HepG2 (cell line): Measurements from ENCODE around the gene FRMPD2. TPM values are rescaled to one million over a fixed set of nuclear protein-coding genes. Genes with fewer than 3 reads are reported as not detected.

ENCODE experiments used
- ATAC-seq: fragments of 200-7000 bp; cut with Tn5 transposase; 3 replicates; pipeline ENCODE4 v1.9.1; 2020; ENCODE audit warnings: mild to moderate bottlenecking, moderate library complexity
- BruUV-seq: library from RNA; stranded (reverse); fragments of 400-500 nt; replicated peaks from 2 replicates; lab custom pipeline; 2021; lab: Mats Ljungman, UMichigan
- CTCF ChIA-PET: fragments of 300-600 bp; formaldehyde crosslinking; extraction: SDS; loops from one replicate; lab custom pipeline; 2021; ENCODE audit warnings: low total read pairs, inconsistent platforms, low intra/inter-chr PET ratio; lab: Yijun Ruan, JAX
- POLR2A ChIA-PET: fragments of 350-600 bp; sonication (Branson Sonifier 250); formaldehyde crosslinking; loops from one replicate; lab custom pipeline; 2020; ENCODE audit warnings: antibody characterized with exemption, inconsistent platforms; lab: Yijun Ruan, JAX
- DNase-seq: peaks from one replicate; pipeline ENCODE4 v3.0.0-alpha.2; 2015; ENCODE audit warnings: low spot score
- FAIRE-seq: peaks from 3 replicates; lab custom pipeline; 2011; peaks lifted over from hg19 to GRCh38; lab: Jason Lieb, UNC
- H2AFZ ChIP-seq: one replicate; pipeline ENCODE4 v1.6.1; 2011; ENCODE audit warnings: low read length, inconsistent platforms
- H3K27ac ChIP-seq: fragments of 300-600 bp; 3 replicates; pipeline ENCODE4 v1.8.0; 2011; ENCODE audit warnings: mixed run types, mild to moderate bottlenecking, mixed read lengths, low read length, inconsistent platforms; ENCODE audit not compliant: insufficient read depth; ENCODE audit errors: extremely low read length
- H3K27me3 ChIP-seq, 2 experiments: fragments of 200-600 bp in 1 of 2; 2 replicates in 1 of 2; 3 replicates in 1 of 2; pipeline versions ENCODE4 v1.6.0 to v1.8.0; 2011; ENCODE audit warnings: low read length in 2 of 2, mild to moderate bottlenecking in 2 of 2, moderate library complexity in 2 of 2, inconsistent platforms in 1 of 2; ENCODE audit not compliant: insufficient read depth in 2 of 2, control insufficient read depth in 1 of 2
- H3K36me3 ChIP-seq, 2 experiments: fragments of 200-600 bp in 1 of 2; replicated peaks in 1 of 2; 2 replicates in 1 of 2; 3 replicates in 1 of 2; pipeline versions ENCODE4 v1.5.1 to v1.8.0; 2011; ENCODE audit warnings: low read length in 2 of 2, inconsistent platforms in 1 of 2; ENCODE audit not compliant: insufficient read depth in 2 of 2, control insufficient read depth in 1 of 2
- H3K4me1 ChIP-seq: 2 replicates; pipeline ENCODE4 v1.5.1; 2012; ENCODE audit warnings: low read length, inconsistent platforms; ENCODE audit not compliant: insufficient read depth
- H3K4me2 ChIP-seq: 2 replicates; pipeline ENCODE4 v1.6.0; 2011; ENCODE audit warnings: low read depth, low read length, inconsistent platforms
- H3K4me3 ChIP-seq, 3 experiments: fragments of 200-600 bp in 1 of 3; sonication (generic), shearing (Covaris generic) in 1 of 3; replicated peaks in 1 of 3; 2 replicates each; pipeline ENCODE4 v1.5.1; 2011 to 2016; ENCODE audit warnings: low read length in 3 of 3, inconsistent platforms in 2 of 3, low read depth in 2 of 3, mild to moderate bottlenecking in 2 of 3, control low read depth in 1 of 3, mixed read lengths in 1 of 3; ENCODE audit not compliant: insufficient read depth in 1 of 3
- H3K79me2 ChIP-seq: one replicate; pipeline ENCODE4 v1.6.1; 2011; ENCODE audit warnings: low read length, inconsistent platforms; ENCODE audit not compliant: insufficient read depth
- H3K9ac ChIP-seq: 2 replicates; pipeline ENCODE4 v1.6.0; 2011; ENCODE audit warnings: mild to moderate bottlenecking, low read depth, low read length, inconsistent platforms; ENCODE audit not compliant: insufficient read depth
- H3K9me3 ChIP-seq: 2 replicates; pipeline ENCODE4 v1.5.1; 2012; ENCODE audit warnings: mild to moderate bottlenecking, low read length
- H4K20me1 ChIP-seq: 2 replicates; pipeline ENCODE4 v1.6.0; 2011; ENCODE audit warnings: inconsistent platforms, mild to moderate bottlenecking, low read length, moderate library complexity; ENCODE audit not compliant: insufficient read depth
- HNF4A ChIP-seq: sonication (generic); formaldehyde crosslinking; IDR thresholded peaks from 2 replicates; pipeline ENCODE4 v1.4.0; 2020; ENCODE audit warnings: missing genetic modification reagents
- KAT8 ChIP-seq: IDR thresholded peaks from 2 replicates; pipeline ENCODE4 v1.6.1; 2016; ENCODE audit warnings: missing genetic modification reagents, missing compliant biosample characterization
- MAFK ChIP-seq, 2 experiments: IDR thresholded peaks in 1 of 2; conservative IDR thresholded peaks in 1 of 2; 2 replicates each; pipeline ENCODE4 v1.6.1; 2011; ENCODE audit warnings: improper control_type of control experiment in 2 of 2, low read length in 2 of 2
- ZNF773 ChIP-seq: sonication (generic); formaldehyde crosslinking; IDR thresholded peaks from 2 replicates; pipeline ENCODE4 v1.4.0; 2020; ENCODE audit warnings: missing genetic modification reagents, borderline replicate concordance
- WGBS: methylation state at CpG from one replicate; pipeline ENCODE4 v1.1.6; 2017; ENCODE audit warnings: low lambda C conversion rate; 5-methylcytosine and 5-hydroxymethylcytosine counted together
- in situ Hi-C: cut with HindIII; loops from 2 replicates; pipeline ENCODE4 v1.10.0; 2017; ENCODE audit warnings: low pct_unique_long_range_greater_than_20kb; ENCODE audit not compliant: extremely low pct_ligation_motif_present
- intact Hi-C: fragments of 100-400 bp; cut with micrococcal nuclease; formaldehyde crosslinking; loops from one replicate; pipeline ENCODE4 v1.10.0; 2022; ENCODE audit not compliant: unreplicated experiment
- polyA plus RNA-seq, 8 experiments: library from polyadenylated mRNA; depleted of rRNA in 3 of 8; stranded (reverse) in 7 of 8; unstranded in 1 of 8; fragments of >200 nt; fragmentation: Illumina TruSeq in 4 of 8; extraction: Trizol in 4 of 8; gene quantifications; 2 replicates each; pipeline versions ENCODE4 v1.2.1 to v1.2.3, GENCODE V29; 2011 to 2016; ENCODE audit warnings: low read depth in 4 of 8, missing spikeins in 1 of 8, mixed read lengths in 1 of 8; ENCODE audit not compliant: insufficient read depth in 1 of 8
- total RNA-seq, 5 experiments: library from RNA; depleted of rRNA; stranded (reverse); fragments of >200 nt; fragmentation: Illumina TruSeq; extraction: Trizol; gene quantifications; 2 replicates each; pipeline ENCODE4 v1.2.3, GENCODE V29; 2016; ENCODE audit warnings: low read depth in 1 of 5

Gene FRMPD2
- total and polyA plus RNA-seq, 2 of the 13 experiments (the other 11 are each of a cell fraction or from before 2014, with no cell fraction given), result 0.45 to 1.3 TPM

DNA sequence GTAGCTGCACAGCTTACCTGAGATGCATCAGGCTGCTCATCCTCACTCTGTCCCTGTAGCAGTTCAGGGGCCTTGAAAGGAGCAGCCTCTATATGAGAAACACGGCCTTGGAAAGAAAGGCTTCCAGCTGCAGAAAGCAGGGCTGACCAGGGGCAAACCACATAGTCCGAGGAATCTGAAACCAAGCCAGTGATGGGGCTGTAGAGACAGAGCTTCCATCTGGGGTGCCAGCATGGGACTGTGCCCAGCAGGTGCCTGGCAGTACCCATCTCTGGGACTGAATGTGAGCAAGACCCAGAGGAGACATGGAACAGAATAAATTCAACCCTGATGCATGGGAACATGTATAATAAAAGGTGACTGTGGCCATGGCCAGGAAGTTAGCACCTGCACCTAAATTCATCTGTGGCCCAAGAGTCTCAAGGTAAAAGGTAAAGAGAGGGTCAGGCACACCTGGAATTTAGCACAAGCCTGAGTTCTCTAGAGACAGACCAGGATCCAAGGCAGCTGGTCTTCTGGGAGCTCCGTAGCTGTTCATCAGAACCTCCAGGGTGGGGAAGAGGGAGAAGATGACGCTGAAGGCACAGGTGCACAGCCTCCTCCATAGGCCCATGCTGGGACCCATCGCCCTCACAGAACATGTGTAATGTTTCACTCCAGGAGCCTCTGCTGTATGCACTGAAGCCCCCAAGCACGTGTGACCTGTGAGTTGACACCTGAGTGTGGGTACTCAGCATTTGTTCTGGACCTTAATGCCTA, 25.3 kb downstream of the FRMPD2 start:
- H3K4me1 ChIP-seq, result peaks cover 16% of the 10 kb centered on the region
- H3K27ac ChIP-seq, result no peak overlapping the region
- no peaks in the 10 kb centered on the region for H4K20me1 ChIP-seq
- in situ Hi-C loops, result no loop called here
- no peak overlapping the region for H3K9ac ChIP-seq
- POLR2A ChIA-PET, result no interaction called here
- DNase-seq, result no peak
- no peaks in the 10 kb centered on the region for H3K79me2 ChIP-seq
- H2AFZ ChIP-seq, result no peak overlapping the region
- intact Hi-C loops, result no loop called here
- no peaks in the 10 kb centered on the region for H3K27me3 ChIP-seq
- TF ChIP-seq KAT8 (CRISPR knock-in tag), result no peak
- TF ChIP-seq ZNF773, result no peak
- FAIRE-seq, result no peak
- H3K4me2 ChIP-seq, result no peak overlapping the region
- H3K4me3 ChIP-seq, result no peak overlapping the region
- BruUV-seq, result no TSS peak
- no peak for ATAC-seq
- CTCF ChIA-PET, result no interaction called here
- no peaks in the 10 kb centered on the region for H3K36me3 ChIP-seq
- H3K9me3 ChIP-seq, result no peaks in the 10 kb centered on the region
- 38% methylated on average over 3 of the region's 6 CpGs for WGBS

DNA sequence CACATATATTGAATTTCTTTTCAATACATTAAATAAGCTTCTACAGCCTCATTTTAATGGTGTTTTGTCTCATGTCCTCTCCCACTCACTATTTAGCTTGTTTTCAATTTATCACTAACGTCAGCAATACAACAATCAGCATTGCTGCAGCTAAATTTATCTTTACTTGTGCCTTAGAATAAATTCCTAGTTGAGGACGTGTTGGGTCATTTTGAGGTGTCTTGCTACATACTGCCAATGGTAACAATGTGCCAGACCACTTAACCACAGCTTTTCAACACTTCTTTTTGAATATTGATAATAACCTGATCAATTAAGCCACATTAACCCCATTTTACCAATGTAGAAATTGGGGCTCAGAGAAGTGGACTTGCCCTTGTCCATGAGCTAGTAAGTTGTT, 26.0 kb downstream of the FRMPD2 start:
- ATAC-seq, result no peak
- CTCF ChIA-PET, result no interaction called here
- in situ Hi-C loops, result no loop called here

More for the DNA sequence above, 26.0 kb downstream of the FRMPD2 start:
- H2AFZ ChIP-seq, result no peak overlapping the region
- H3K79me2 ChIP-seq, result no peaks in the 10 kb centered on the region
- intact Hi-C loops, result no loop called here
- no peak overlapping the region for H3K4me3 ChIP-seq
- no peaks in the 10 kb centered on the region for H3K36me3 ChIP-seq
- no peaks in the 10 kb centered on the region for H4K20me1 ChIP-seq
- no peaks in the 10 kb centered on the region for H3K27me3 ChIP-seq
- DNase-seq (no peak), FAIRE-seq (no peak)
- 34% methylated on average over 2 of the region's 2 CpGs for WGBS
- no peak overlapping the region for H3K27ac ChIP-seq
- no peak overlapping the region for H3K4me2 ChIP-seq
- H3K4me1 ChIP-seq, result peaks cover 16% of the 10 kb centered on the region
- BruUV-seq, result no TSS peak
- H3K9me3 ChIP-seq, result no peaks in the 10 kb centered on the region
- TF ChIP-seq HNF4A (CRISPR knock-in tag), result no peak
- 0 out of 4 replicates have a peak, but pooled peaks of 1 of the 2 experiments have one; percentile 7 for TF ChIP-seq MAFK (conservative IDR thresholded peaks at IDR 0.05 in 1 of 2, IDR thresholded peaks at IDR 0.05 in 1 of 2; ENCODE audit: low read length in 2 of 2)
- H3K9ac ChIP-seq, result no peak overlapping the region
- POLR2A ChIA-PET, result no interaction called here
